DND-41 (cell line): Measurements from ENCODE around the gene OARD1.

Experiments
- ATAC-seq: fragments of 200-7000 bp; cut with Tn5 transposase; 3 replicates; pipeline ENCODE4 v1.9.1; 2021; ENCODE audit warnings: low read depth; ENCODE audit not compliant: insufficient read depth
- DNase-seq: peaks from one replicate; pipeline ENCODE4 v3.0.0-alpha.2; 2020
- H2AFZ ChIP-seq: 2 replicates; pipeline ENCODE4 v1.6.0; 2012; ENCODE audit warnings: low read depth, low read length
- H3K27ac ChIP-seq: 2 replicates; pipeline ENCODE4 v1.5.1; 2012; ENCODE audit warnings: low read length, inconsistent platforms
- H3K27me3 ChIP-seq: fragments of 200-600 bp; sonication (generic); 2 replicates; pipeline ENCODE4 v1.6.0; 2012; ENCODE audit warnings: low read length, mild to moderate bottlenecking, inconsistent platforms; ENCODE audit not compliant: insufficient read depth, poor library complexity
- H3K36me3 ChIP-seq: 2 replicates; pipeline ENCODE4 v1.5.1; 2012; ENCODE audit warnings: low read length, inconsistent platforms; ENCODE audit not compliant: insufficient read depth
- H3K4me1 ChIP-seq: 2 replicates; pipeline ENCODE4 v1.5.1; 2012; ENCODE audit warnings: mild to moderate bottlenecking, low read length; ENCODE audit not compliant: insufficient read depth
- H3K4me2 ChIP-seq: 2 replicates; pipeline ENCODE4 v1.6.0; 2012; ENCODE audit warnings: mild to moderate bottlenecking, moderate library complexity, low read length, inconsistent platforms; ENCODE audit not compliant: insufficient read depth
- H3K4me3 ChIP-seq, 2 experiments: fragments of 200-600 bp in 1 of 2; shearing (Covaris generic) in 1 of 2; 2 replicates each; pipeline ENCODE4 v1.5.1; 2012 to 2016; ENCODE audit warnings: inconsistent platforms in 2 of 2, low read length in 2 of 2, mild to moderate bottlenecking in 2 of 2, low read depth in 1 of 2, moderate library complexity in 1 of 2
- H3K79me2 ChIP-seq: 2 replicates; pipeline ENCODE4 v1.6.0; 2012; ENCODE audit warnings: low read length, inconsistent platforms; ENCODE audit not compliant: insufficient read depth
- H3K9ac ChIP-seq: 2 replicates; pipeline ENCODE4 v1.6.0; 2012; ENCODE audit warnings: low read depth, mild to moderate bottlenecking, inconsistent platforms, low read length, moderate library complexity
- H3K9me3 ChIP-seq: 2 replicates; pipeline ENCODE4 v1.5.1; 2012; ENCODE audit warnings: low read length, moderate library complexity, mild to moderate bottlenecking, inconsistent platforms; ENCODE audit not compliant: insufficient read depth, severe bottlenecking
- H4K20me1 ChIP-seq: 2 replicates; pipeline ENCODE4 v1.6.0; 2012; ENCODE audit warnings: low read length; ENCODE audit not compliant: insufficient read depth
- CTCF ChIP-seq: IDR thresholded peaks from 2 replicates; pipeline ENCODE4 v1.5.1; 2012; ENCODE audit warnings: borderline replicate concordance, low read length, moderate library complexity, mild to moderate bottlenecking; ENCODE audit not compliant: poor library complexity, severe bottlenecking; ENCODE audit errors: extremely low read depth
- EZH2 ChIP-seq: IDR thresholded peaks from 3 replicates; pipeline ENCODE4 v1.6.1; 2012; ENCODE audit warnings: borderline replicate concordance, low read depth, mild to moderate bottlenecking, moderate library complexity, low read length, inconsistent platforms; ENCODE audit not compliant: severe bottlenecking

OARD1 gene

DNA sequence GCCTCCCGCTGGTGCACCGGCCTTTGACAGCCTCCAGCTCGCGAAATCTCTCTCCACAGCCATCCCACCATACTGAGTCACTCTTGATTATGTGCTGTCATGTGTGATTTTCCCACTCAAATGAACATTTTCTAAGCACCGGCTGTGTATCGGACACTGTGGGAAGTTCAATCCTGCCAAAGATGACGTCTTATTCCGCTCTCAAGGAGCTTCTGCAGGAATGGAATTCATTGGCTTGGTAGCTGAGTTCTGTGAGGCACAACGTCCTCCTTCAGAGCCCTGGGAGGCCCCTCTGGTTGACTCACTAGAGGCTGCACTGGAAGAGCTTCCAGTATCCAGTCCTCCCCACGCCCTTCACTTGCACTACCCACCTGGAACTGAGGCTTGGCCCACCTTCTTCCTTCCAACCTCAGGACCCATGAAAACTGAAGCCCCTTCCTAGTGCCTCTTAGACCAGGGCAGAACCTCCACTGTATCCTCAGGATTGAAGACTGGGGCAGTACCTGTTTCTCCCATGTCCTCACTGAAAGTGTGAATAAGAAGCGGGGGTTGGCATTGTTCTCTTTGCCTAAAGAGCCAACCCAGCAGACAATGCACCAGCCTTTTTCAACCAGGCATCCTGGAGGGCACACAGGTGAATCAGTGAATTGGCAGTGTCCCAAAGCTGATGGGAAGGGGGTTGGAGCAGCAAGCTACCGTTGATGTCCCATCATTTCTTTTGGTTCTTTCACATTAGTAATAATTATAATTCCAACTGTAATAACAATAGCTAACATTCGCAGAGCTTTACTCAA, 34.9 kb downstream of the OARD1 start:
- H3K4me3 ChIP-seq = no peak overlapping the region
- ATAC-seq (no peak), DNase-seq (no peak)
- TF ChIP-seq EZH2 (no peak), CTCF (no peak)
- no peaks in the 10 kb centered on the region for H3K9me3 ChIP-seq
- no peaks in the 10 kb centered on the region for H3K36me3 ChIP-seq
- H3K4me2 ChIP-seq = no peak overlapping the region
- no peak overlapping the region for H3K27ac ChIP-seq
- no peaks in the 10 kb centered on the region for H4K20me1 ChIP-seq
- no peak overlapping the region for H3K9ac ChIP-seq
- no peaks in the 10 kb centered on the region for H3K4me1 ChIP-seq
- H3K27me3 ChIP-seq = no peaks in the 10 kb centered on the region
- H2AFZ ChIP-seq = no peak overlapping the region
- no peaks in the 10 kb centered on the region for H3K79me2 ChIP-seq

DNA sequence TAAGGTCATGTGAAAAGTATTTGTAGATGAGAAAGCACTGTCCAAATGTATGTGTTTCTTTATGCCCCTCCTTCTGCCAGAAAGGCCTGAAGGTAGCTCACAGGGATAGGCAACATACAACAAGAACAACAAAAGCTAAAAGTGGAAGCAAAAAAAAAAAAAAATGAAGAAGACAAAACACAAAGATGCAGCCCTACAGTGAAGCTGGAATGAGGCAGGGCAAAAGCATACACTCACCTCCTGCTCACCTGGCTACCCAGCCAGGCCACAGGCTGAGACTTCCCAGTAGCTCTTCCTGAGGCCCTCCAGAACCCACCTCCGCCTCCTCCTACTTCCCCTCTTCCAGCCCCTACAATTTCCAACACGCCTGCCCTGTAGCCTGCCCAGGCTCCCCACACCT, 35.6 kb downstream of the OARD1 start:
- no peak overlapping the region for H2AFZ ChIP-seq
- H3K27ac ChIP-seq = no peak overlapping the region
- no peaks in the 10 kb centered on the region for H3K79me2 ChIP-seq
- H3K9ac ChIP-seq = no peak overlapping the region
- H3K9me3 ChIP-seq = no peaks in the 10 kb centered on the region
- DNase-seq = no peak
- H3K4me3 ChIP-seq = no peak overlapping the region
- no peaks in the 10 kb centered on the region for H3K4me1 ChIP-seq
- no peak overlapping the region for H3K4me2 ChIP-seq
- no peaks in the 10 kb centered on the region for H3K27me3 ChIP-seq
- no peak for ATAC-seq
- H4K20me1 ChIP-seq = no peaks in the 10 kb centered on the region
- H3K36me3 ChIP-seq = no peaks in the 10 kb centered on the region
- TF ChIP-seq CTCF (no peak), EZH2 (no peak)

GRCh38 chr6:41036186-41036585, 36.0 kb downstream of the OARD1 start:
- DNase-seq = no peak
- no peaks in the 10 kb centered on the region for H3K36me3 ChIP-seq
- H3K9me3 ChIP-seq = no peaks in the 10 kb centered on the region
- no peak overlapping the region for H3K4me3 ChIP-seq
- ATAC-seq = no peak
- H3K27ac ChIP-seq = no peak overlapping the region
- H3K27me3 ChIP-seq = no peaks in the 10 kb centered on the region
- no peak overlapping the region for H3K9ac ChIP-seq
- no peak overlapping the region for H2AFZ ChIP-seq
- TF ChIP-seq CTCF (no peak), EZH2 (no peak)
- H3K4me1 ChIP-seq = no peaks in the 10 kb centered on the region
- H3K4me2 ChIP-seq = no peak overlapping the region
- no peaks in the 10 kb centered on the region for H4K20me1 ChIP-seq
- H3K79me2 ChIP-seq = no peaks in the 10 kb centered on the region

DNA sequence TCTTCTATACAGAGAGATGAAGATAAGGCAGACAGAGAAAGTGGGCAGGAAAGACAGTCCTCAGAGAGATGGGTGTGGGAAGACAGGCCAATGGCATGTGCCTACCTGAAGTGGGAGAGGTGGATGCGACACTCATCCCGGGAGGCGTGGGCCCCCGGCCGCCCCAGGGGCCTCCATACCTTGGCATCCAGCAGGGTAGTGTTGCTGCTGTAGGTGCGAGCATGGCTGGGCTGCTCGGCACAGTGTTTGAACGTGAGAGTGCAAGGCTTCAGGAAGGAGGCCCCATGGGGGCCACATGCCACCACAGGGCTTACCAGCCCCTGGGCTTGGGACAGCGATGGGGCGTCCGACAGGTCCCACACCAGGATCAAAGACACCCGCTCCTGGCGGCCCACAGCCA, 38.4 kb downstream of the OARD1 start:
- Histone ChIP-seq H3K4me1 (peaks cover 16% of the 10 kb centered on the region), H3K27me3 (no peaks in the 10 kb centered on the region), H3K27ac (no peak overlapping the region), H4K20me1 (no peaks in the 10 kb centered on the region), H3K36me3 (no peaks in the 10 kb centered on the region), H3K79me2 (peaks cover 2% of the 10 kb centered on the region), H3K9ac (no peak overlapping the region), H2AFZ (no peak overlapping the region), H3K4me2 (no peak overlapping the region), H3K9me3 (no peaks in the 10 kb centered on the region), H3K4me3 (no peak overlapping the region)
- no peak for ATAC-seq
- no peak for DNase-seq
- TF ChIP-seq EZH2 (no peak), CTCF (no peak)
